H1 (cell line): ENCODE measurements around the gene F11R. TPM values are rescaled to one million over a fixed set of nuclear protein-coding genes. Genes with fewer than 3 reads are reported as not detected.

ENCODE experiments used
- CTCF ChIA-PET: fragments of 300-600 bp; sonication (Branson Sonifier 250); formaldehyde crosslinking; loops from one replicate; lab custom pipeline; 2021; ENCODE audit not compliant: partially characterized antibody; lab: Charles Lee
- POLR2A ChIA-PET: fragments of 300-600 bp; sonication (Branson Sonifier 250); formaldehyde crosslinking; loops from one replicate; lab custom pipeline; 2021; ENCODE audit warnings: inconsistent platforms; ENCODE audit not compliant: partially characterized antibody; lab: Charles Lee
- DNase-seq, 2 experiments: peaks; one replicate each; pipeline versions ENCODE4 v3.0.0 to v3.0.0-alpha.2; 2010 to 2022; ENCODE audit warnings: low spot score in 2 of 2, low read depth in 1 of 2, mixed read lengths in 1 of 2
- FAIRE-seq: peaks from 2 replicates; lab custom pipeline; 2011; peaks lifted over from hg19 to GRCh38; lab: Jason Lieb, UNC
- H2AFZ ChIP-seq: 2 replicates; pipeline ENCODE4 v1.8.1; 2012; ENCODE audit warnings: low read length, inconsistent platforms
- H2AK5ac ChIP-seq: 2 replicates; pipeline ENCODE4 v1.6.1; 2013; ENCODE audit warnings: low read depth, low read length
- H2BK120ac ChIP-seq: replicated peaks from 2 replicates; pipeline ENCODE3; 2013; ENCODE audit warnings: low read depth, low read length, inconsistent platforms
- H2BK12ac ChIP-seq: 2 replicates; pipeline ENCODE4 v1.6.1; 2013; ENCODE audit warnings: low read depth, low read length
- H2BK15ac ChIP-seq: 2 replicates; pipeline ENCODE4 v1.6.1; 2013; ENCODE audit warnings: low read length
- H2BK20ac ChIP-seq: 2 replicates; pipeline ENCODE4 v1.6.1; 2013; ENCODE audit warnings: low read length
- H2BK5ac ChIP-seq: 2 replicates; pipeline ENCODE4 v1.6.1; 2013; ENCODE audit warnings: low read depth, low read length
- H3K14ac ChIP-seq: 2 replicates; pipeline ENCODE4 v1.6.1; 2013; ENCODE audit warnings: inconsistent platforms; ENCODE audit not compliant: insufficient read length
- H3K18ac ChIP-seq: 2 replicates; pipeline ENCODE4 v1.6.1; 2013; ENCODE audit warnings: low read length; ENCODE audit errors: extremely low read depth
- H3K23ac ChIP-seq: 2 replicates; pipeline ENCODE4 v1.6.1; 2013; ENCODE audit warnings: inconsistent platforms; ENCODE audit not compliant: insufficient read length
- H3K23me2 ChIP-seq: 2 replicates; pipeline ENCODE4 v1.6.1; 2013; ENCODE audit warnings: low read depth, low read length
- H3K27ac ChIP-seq: 2 replicates; pipeline ENCODE4 v1.6.1; 2011; ENCODE audit warnings: low read depth, low read length, inconsistent platforms
- H3K27me3 ChIP-seq, 4 experiments: replicated peaks in 1 of 4; 1 replicate in 1 of 4; 2 replicates in 3 of 4; pipeline versions ENCODE4 v1.6.1 to v1.8.1; 2011 to 2013; ENCODE audit warnings: low read length in 3 of 4, mild to moderate bottlenecking in 3 of 4, inconsistent platforms in 2 of 4, mixed read lengths in 2 of 4, moderate library complexity in 1 of 4; ENCODE audit not compliant: control insufficient read depth in 3 of 4, insufficient read depth in 3 of 4; ENCODE audit errors: extremely low read depth in 1 of 4
- H3K36me3 ChIP-seq, 4 experiments: 2 replicates each; pipeline versions ENCODE4 v1.6.1 to v1.8.1; 2011 to 2013; ENCODE audit warnings: mild to moderate bottlenecking in 4 of 4, low read length in 3 of 4, moderate library complexity in 2 of 4, control low read depth in 1 of 4, inconsistent platforms in 1 of 4; ENCODE audit not compliant: insufficient read depth in 4 of 4, control insufficient read depth in 2 of 4
- H3K4ac ChIP-seq: replicated peaks from 2 replicates; pipeline ENCODE3; 2013; ENCODE audit warnings: low read length, low read depth, mixed read lengths, inconsistent platforms; ENCODE audit not compliant: insufficient read length
- H3K4me1 ChIP-seq, 4 experiments: replicated peaks in 1 of 4; 1 replicate in 1 of 4; 2 replicates in 3 of 4; pipeline versions ENCODE4 v1.6.1 to v1.8.1; 2011 to 2013; ENCODE audit warnings: low read length in 3 of 4, inconsistent platforms in 2 of 4, mixed read lengths in 1 of 4; ENCODE audit not compliant: insufficient read depth in 4 of 4, control insufficient read depth in 3 of 4
- H3K4me2 ChIP-seq, 2 experiments: 2 replicates each; pipeline versions ENCODE4 v1.6.1 to v1.8.1; 2011 to 2013; ENCODE audit warnings: low read depth in 2 of 2, low read length in 2 of 2, control low read depth in 1 of 2, inconsistent platforms in 1 of 2, mild to moderate bottlenecking in 1 of 2; ENCODE audit not compliant: insufficient read depth in 1 of 2
- H3K4me3 ChIP-seq, 4 experiments: fragments of 200-600, 300-600 bp in 1 of 4; sonication (generic), shearing (Covaris generic), sonication (Bioruptor Twin) in 1 of 4; 2 replicates each; pipeline versions ENCODE4 v1.5.1 to v1.8.1; 2011 to 2016; ENCODE audit warnings: low read length in 4 of 4, low read depth in 3 of 4, control low read depth in 2 of 4, inconsistent platforms in 2 of 4, mild to moderate bottlenecking in 2 of 4, mixed read lengths in 1 of 4, moderate library complexity in 1 of 4; ENCODE audit not compliant: insufficient read depth in 2 of 4; ENCODE audit errors: extremely low read depth in 1 of 4
- H3K56ac ChIP-seq: replicated peaks from 2 replicates; pipeline ENCODE3; 2013; ENCODE audit warnings: low read depth, mild to moderate bottlenecking, mixed read lengths, low read length, inconsistent platforms; ENCODE audit not compliant: insufficient read length
- H3K79me1 ChIP-seq: 2 replicates; pipeline ENCODE4 v1.6.1; 2013; ENCODE audit warnings: low read depth, low read length, control low read depth
- H3K79me2 ChIP-seq, 2 experiments: 2 replicates each; pipeline versions ENCODE4 v1.6.1 to v1.8.1; 2012 to 2013; ENCODE audit warnings: low read length in 2 of 2, mild to moderate bottlenecking in 2 of 2, inconsistent platforms in 1 of 2; ENCODE audit not compliant: insufficient read depth in 2 of 2, control insufficient read depth in 1 of 2
- H3K9ac ChIP-seq, 4 experiments: replicated peaks in 1 of 4; 1 replicate in 1 of 4; 2 replicates in 3 of 4; pipeline versions ENCODE4 v1.6.1 to v1.8.1; 2011 to 2013; ENCODE audit warnings: low read depth in 3 of 4, low read length in 3 of 4, control low read depth in 2 of 4, mild to moderate bottlenecking in 2 of 4, moderate library complexity in 2 of 4, inconsistent platforms in 1 of 4; ENCODE audit errors: extremely low read depth in 1 of 4
- H3K9me3 ChIP-seq, 2 experiments: 2 replicates each; pipeline versions ENCODE4 v1.6.1 to v1.8.1; 2012 to 2013; ENCODE audit warnings: mild to moderate bottlenecking in 2 of 2, moderate library complexity in 2 of 2, control low read depth in 1 of 2, inconsistent platforms in 1 of 2, low read depth in 1 of 2, low read length in 1 of 2, mixed read lengths in 1 of 2; ENCODE audit not compliant: insufficient read depth in 2 of 2
- H4K20me1 ChIP-seq, 2 experiments: replicated peaks in 1 of 2; 2 replicates each; pipeline versions ENCODE3 to v1.8.1; 2011 to 2013; ENCODE audit warnings: inconsistent platforms in 2 of 2, low read length in 2 of 2, mild to moderate bottlenecking in 1 of 2; ENCODE audit not compliant: insufficient read depth in 2 of 2, control insufficient read depth in 1 of 2
- H4K5ac ChIP-seq: 2 replicates; pipeline ENCODE4 v1.6.1; 2013; ENCODE audit warnings: low read length, low read depth, mixed read lengths, inconsistent platforms; ENCODE audit not compliant: insufficient read length
- H4K8ac ChIP-seq: 2 replicates; pipeline ENCODE4 v1.8.0; 2013; ENCODE audit warnings: mild to moderate bottlenecking, moderate library complexity, low read length, inconsistent platforms; ENCODE audit not compliant: insufficient read depth; ENCODE audit errors: extremely low read depth
- H4K91ac ChIP-seq: replicated peaks from 2 replicates; pipeline ENCODE3; 2013; ENCODE audit warnings: low read length, mixed read lengths, inconsistent platforms; ENCODE audit not compliant: insufficient read length
- BRCA1 ChIP-seq: IDR thresholded peaks from 2 replicates; pipeline ENCODE4 v1.6.1; 2012; ENCODE audit warnings: low read depth, low read length, improper control_type of control experiment
- CBX8 ChIP-seq: fragments of 300-800, 300-1000 bp; sonication (generic); IDR thresholded peaks from 2 replicates; pipeline ENCODE4 v1.7.1; 2016; ENCODE audit warnings: low read depth, low read length, borderline replicate concordance
- GTF2F1 ChIP-seq: IDR thresholded peaks from 2 replicates; pipeline ENCODE4 v1.6.1; 2012; ENCODE audit warnings: low read depth, low read length, improper control_type of control experiment, borderline replicate concordance
- JUND ChIP-seq: IDR thresholded peaks from 2 replicates; pipeline ENCODE4 v1.6.1; 2011; ENCODE audit warnings: mild to moderate bottlenecking, improper control_type of control experiment, low read length
- KDM5A ChIP-seq: fragments of 200-600 bp; IDR thresholded peaks from 2 replicates; pipeline ENCODE4 v1.7.1; 2012; ENCODE audit warnings: mild to moderate bottlenecking, low read length, inconsistent platforms, mixed read lengths
- MAFK ChIP-seq: IDR thresholded peaks from 2 replicates; pipeline ENCODE4 v1.6.1; 2012; ENCODE audit warnings: low read depth, mild to moderate bottlenecking, improper control_type of control experiment, low read length
- POLR2A ChIP-seq, 2 experiments: IDR thresholded peaks; 1 replicate in 1 of 2; 2 replicates in 1 of 2; pipeline ENCODE4 v1.6.1; 2011; ENCODE audit warnings: low read depth in 2 of 2, low read length in 2 of 2, mild to moderate bottlenecking in 2 of 2; ENCODE audit errors: control extremely low read depth in 1 of 2
- RNF2 ChIP-seq: fragments of 200-900, 300-1000 bp; sonication (generic); IDR thresholded peaks from 2 replicates; pipeline ENCODE4 v1.7.1; 2016; ENCODE audit warnings: borderline replicate concordance, low read depth, mild to moderate bottlenecking, antibody characterized with exemption, low read length; ENCODE audit not compliant: poor library complexity, severe bottlenecking; ENCODE audit errors: missing control alignments
- RXRA ChIP-seq: IDR thresholded peaks from 2 replicates; pipeline ENCODE4 v1.6.1; 2011; ENCODE audit warnings: low read depth, mild to moderate bottlenecking, low read length, moderate library complexity; ENCODE audit not compliant: insufficient read depth
- SIRT6 ChIP-seq: IDR thresholded peaks from one replicate; pipeline ENCODE4 v1.7.1; 2012; ENCODE audit warnings: low read length, inconsistent platforms
- SP4 ChIP-seq: IDR thresholded peaks from 2 replicates; pipeline ENCODE4 v1.6.1; 2012; ENCODE audit warnings: low read length, inconsistent platforms
- SRF ChIP-seq: IDR thresholded peaks from 2 replicates; pipeline ENCODE4 v1.6.1; 2011; ENCODE audit warnings: mild to moderate bottlenecking, low read depth, low read length, moderate library complexity
- YY1 ChIP-seq: IDR thresholded peaks from 2 replicates; pipeline ENCODE4 v1.6.1; 2011; ENCODE audit warnings: low read depth, mild to moderate bottlenecking, low read length
- WGBS, 2 experiments: shearing (Covaris generic) in 1 of 2; methylation state at CpG; one replicate each; pipeline versions ENCODE4 v1.1.6 to v1.1.7; 2013 to 2015; ENCODE audit warnings: low lambda C conversion rate in 2 of 2, mixed read lengths in 2 of 2, inconsistent platforms in 1 of 2, low coverage in 1 of 2, missing lambda C conversion rate in 1 of 2; ENCODE audit not compliant: insufficient replicate concordance in 2 of 2, insufficient coverage in 1 of 2, insufficient read length in 1 of 2; ENCODE audit errors: extremely low coverage in 1 of 2, missing lambda C conversion rate in 1 of 2; 5-methylcytosine and 5-hydroxymethylcytosine counted together
- polyA plus RNA-seq, 7 experiments: library from polyadenylated mRNA; depleted of rRNA in 3 of 7; stranded (reverse) in 5 of 7; unstranded in 2 of 7; fragments of >200 nt in 5 of 7; fragments of 200-250 nt in 2 of 7; gene quantifications; 1 replicate in 5 of 7; 2 replicates in 1 of 7; 4 replicates in 1 of 7; pipeline versions ENCODE4 v1.2.1 to v1.2.3, GENCODE V29; 2011 to 2013; ENCODE audit warnings: missing spikeins in 2 of 7, mixed read lengths in 2 of 7
- total RNA-seq: library from RNA; stranded (reverse); fragmentation: NEBNext Ultra II Directional; extraction: Animal tissue kit (Norgen Biotek cat#: 25700); gene quantifications from 2 replicates; pipeline ENCODE4 v1.2.1, GENCODE V29; 2021

The F11R gene
- total and polyA plus RNA-seq, 2 of the 8 experiments (the other 6 are each of a cell fraction or from before 2014, with no cell fraction given) = 159 to 200 TPM

GRCh38 chr1:160951443-160952128 lies 69.4 kb downstream of the F11R start:
- no peaks in the 10 kb centered on the region for H3K27me3 ChIP-seq
- no peak overlapping the region for H3K14ac ChIP-seq
- CTCF ChIA-PET = interaction anchor here (0.5 to 8.2 kb wide), 62 partner anchors 8 to 544 kb away, joined by 3 to 219 read pairs (median 5); partner anchors contain the start of genes ITLN1, KLHDC9, LY9 and SLAMF7
- no peak overlapping the region for H4K8ac ChIP-seq
- no peaks in the 10 kb centered on the region for H4K20me1 ChIP-seq
- no peak overlapping the region for H3K9ac ChIP-seq
- H3K79me2 ChIP-seq = no peaks in the 10 kb centered on the region
- peak overlapping the region; percentile 49; the same call in 1 of the 2 replicates for H2BK20ac ChIP-seq
- no peaks in the 10 kb centered on the region for H3K79me1 ChIP-seq
- no peaks in the 10 kb centered on the region for H3K23me2 ChIP-seq
- H3K9me3 ChIP-seq = no peaks in the 10 kb centered on the region
- H3K4me3 ChIP-seq = no peak overlapping the region
- no peak overlapping the region for H4K5ac ChIP-seq
- 69% methylated on average over 8 of the region's 8 CpGs; no CpG with 5 or more reads in 1 of the 2 experiments for WGBS, 2 experiments
- FAIRE-seq (no peak), DNase-seq (peak; percentile 36 to 82)
- H3K56ac ChIP-seq = no peak overlapping the region
- no peak overlapping the region for H2AFZ ChIP-seq
- no peak overlapping the region for H3K4me2 ChIP-seq
- H3K27ac ChIP-seq = no peak overlapping the region
- no peak overlapping the region for H3K18ac ChIP-seq
- H2BK5ac ChIP-seq = no peak overlapping the region
- H2AK5ac ChIP-seq = no peak overlapping the region
- POLR2A ChIA-PET = interaction anchor here (1.1 to 1.5 kb wide), 3 partner anchors 19 to 117 kb away, joined by 3 to 4 read pairs (median 3); partner anchors contain the start of gene USF1
- peaks cover 0 to 9% (median 3%) of the 10 kb centered on the region in 4 experiments; a peak in 6 of 7 replicates for H3K4me1 ChIP-seq
- no peak overlapping the region for H3K23ac ChIP-seq
- no peak overlapping the region for H2BK120ac ChIP-seq
- no peak overlapping the region for H2BK15ac ChIP-seq
- peak overlapping the region; percentile 23 for H4K91ac ChIP-seq
- peak overlapping the region; percentile 27; the same call in 1 of the 2 replicates for H2BK12ac ChIP-seq
- no peaks in the 10 kb centered on the region for H3K36me3 ChIP-seq
- H3K4ac ChIP-seq = no peak overlapping the region
- TF ChIP-seq MAFK = no peak
- 0 out of 2 replicates have a peak, but pooled peaks have one; percentile 15 for TF ChIP-seq JUND
- no peak for TF ChIP-seq GTF2F1
- no peak for TF ChIP-seq BRCA1
- TF ChIP-seq POLR2A (IDR thresholded peaks at IDR 0.05; ENCODE audit: control extremely low read depth in 1 of 2, low read depth in 2 of 2, low read length in 2 of 2) = no peak
- no peak for TF ChIP-seq SRF
- TF ChIP-seq RXRA = no peak
- no peak for TF ChIP-seq CBX8
- no peak for TF ChIP-seq KDM5A
- no peak for TF ChIP-seq YY1
- TF ChIP-seq SIRT6 = no peak
- TF ChIP-seq RNF2 = no peak
- TF ChIP-seq SP4 = no peak
